Measurements from ENCODE around the gene RNF114.

The RNF114 gene

DNA sequence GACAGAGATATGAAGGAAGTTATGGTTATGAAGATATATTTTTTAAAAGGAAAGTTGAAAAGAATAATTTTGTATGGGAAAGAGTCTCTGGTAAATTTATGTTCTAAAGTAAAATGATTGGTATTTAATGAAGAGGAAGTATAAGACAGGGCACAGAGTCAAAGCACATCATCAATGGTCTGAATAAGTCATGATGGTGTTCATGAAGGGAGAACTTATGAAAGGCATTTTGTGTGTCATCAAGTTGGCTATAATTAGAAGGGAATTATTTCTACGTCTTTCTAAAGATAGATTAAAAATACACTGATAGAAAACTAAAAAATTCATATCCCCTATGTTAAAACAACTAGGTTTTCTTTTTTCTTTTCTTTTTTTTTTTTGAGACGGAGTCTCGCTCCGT lies 25.2 kb downstream of the RNF114 start:
- no peaks in the 10 kb centered on the region for H4K20me1 ChIP-seq (ENCODE audit: insufficient read depth, low read length)
- H2AFZ ChIP-seq (ENCODE audit: low read depth, low read length) = no peak overlapping the region
- H3K27me3 ChIP-seq (ENCODE audit: low read depth, low read length) = no peaks in the 10 kb centered on the region
- H3K9ac ChIP-seq (ENCODE audit: low read length) = no peak overlapping the region
- TF ChIP-seq CTCF (IDR thresholded peaks at IDR 0.05; ENCODE audit: low read depth, low read length) (no peak), EZH2phosphoT487 (IDR thresholded peaks at IDR 0.05; ENCODE audit: low read depth) (no peak)
- H3K27ac ChIP-seq (ENCODE audit: low read length) = no peak overlapping the region
- H3K4me2 ChIP-seq (ENCODE audit: low read length) = no peak overlapping the region
- no peaks in the 10 kb centered on the region for H3K9me3 ChIP-seq (ENCODE audit: insufficient read depth, low read length)
- H3K79me2 ChIP-seq (ENCODE audit: low read length) = no peaks in the 10 kb centered on the region
- no peak overlapping the region for H3K4me3 ChIP-seq (ENCODE audit: low read length)
- H3K36me3 ChIP-seq (replicated peaks; ENCODE audit: low read depth, low read length) = peaks cover 20% of the 10 kb centered on the region
- peaks cover 39% of the 10 kb centered on the region for H3K4me1 ChIP-seq (ENCODE audit: low read length)

- Histone ChIP-seq H3K4me2 (ENCODE audit: low read length) (no peak overlapping the region), H4K20me1 (ENCODE audit: insufficient read depth, low read length) (no peaks in the 10 kb centered on the region), H3K27me3 (ENCODE audit: low read depth, low read length) (no peaks in the 10 kb centered on the region), H3K4me3 (ENCODE audit: low read length) (no peak overlapping the region), H3K9me3 (ENCODE audit: insufficient read depth, low read length) (no peaks in the 10 kb centered on the region), H3K79me2 (ENCODE audit: low read length) (no peaks in the 10 kb centered on the region), H3K27ac (ENCODE audit: low read length) (no peak overlapping the region), H3K4me1 (ENCODE audit: low read length) (peaks cover 11% of the 10 kb centered on the region), H2AFZ (ENCODE audit: low read depth, low read length) (no peak overlapping the region), H3K9ac (ENCODE audit: low read length) (no peak overlapping the region), H3K36me3 (replicated peaks; ENCODE audit: low read depth, low read length) (peaks cover 2% of the 10 kb centered on the region)
- TF ChIP-seq EZH2phosphoT487 (IDR thresholded peaks at IDR 0.05; ENCODE audit: low read depth) (no peak), CTCF (IDR thresholded peaks at IDR 0.05; ENCODE audit: low read depth, low read length) (peak; percentile 92)
Measured at GRCh38 chr20:49964964-49965780, 29.0 kb downstream of the RNF114 start.

- H3K27me3 ChIP-seq (ENCODE audit: low read depth, low read length) = no peaks in the 10 kb centered on the region
- H2AFZ ChIP-seq (ENCODE audit: low read depth, low read length) = no peak overlapping the region
- peaks cover 12% of the 10 kb centered on the region for H3K4me1 ChIP-seq (ENCODE audit: low read length)
- no peak overlapping the region for H3K27ac ChIP-seq (ENCODE audit: low read length)
- H3K36me3 ChIP-seq (replicated peaks; ENCODE audit: low read depth, low read length) = no peaks in the 10 kb centered on the region
- TF ChIP-seq EZH2phosphoT487 (IDR thresholded peaks at IDR 0.05; ENCODE audit: low read depth) (no peak), CTCF (IDR thresholded peaks at IDR 0.05; ENCODE audit: low read depth, low read length) (no peak)
- H4K20me1 ChIP-seq (ENCODE audit: insufficient read depth, low read length) = no peaks in the 10 kb centered on the region
- no peak overlapping the region for H3K9ac ChIP-seq (ENCODE audit: low read length)
- H3K9me3 ChIP-seq (ENCODE audit: insufficient read depth, low read length) = no peaks in the 10 kb centered on the region
- no peak overlapping the region for H3K4me2 ChIP-seq (ENCODE audit: low read length)
- no peaks in the 10 kb centered on the region for H3K79me2 ChIP-seq (ENCODE audit: low read length)
- H3K4me3 ChIP-seq (ENCODE audit: low read length) = no peak overlapping the region
Measured at GRCh38 chr20:49965781-49966305, 29.6 kb downstream of the RNF114 start.

- TF ChIP-seq EZH2phosphoT487 (IDR thresholded peaks at IDR 0.05; ENCODE audit: low read depth) = no peak
- TF ChIP-seq CTCF (IDR thresholded peaks at IDR 0.05; ENCODE audit: low read depth, low read length) = no peak
- Histone ChIP-seq H3K79me2 (ENCODE audit: low read length) (no peaks in the 10 kb centered on the region), H3K9me3 (ENCODE audit: insufficient read depth, low read length) (no peaks in the 10 kb centered on the region), H4K20me1 (ENCODE audit: insufficient read depth, low read length) (no peaks in the 10 kb centered on the region), H3K4me3 (ENCODE audit: low read length) (no peak overlapping the region), H3K9ac (ENCODE audit: low read length) (no peak overlapping the region), H3K4me1 (ENCODE audit: low read length) (peaks cover 12% of the 10 kb centered on the region), H3K36me3 (replicated peaks; ENCODE audit: low read depth, low read length) (no peaks in the 10 kb centered on the region), H3K27me3 (ENCODE audit: low read depth, low read length) (no peaks in the 10 kb centered on the region), H3K27ac (ENCODE audit: low read length) (no peak overlapping the region), H2AFZ (ENCODE audit: low read depth, low read length) (no peak overlapping the region), H3K4me2 (ENCODE audit: low read length) (no peak overlapping the region)
Measured at GRCh38 chr20:49966861-49967260, 30.7 kb downstream of the RNF114 start.
